Activated naive CD4-positive, alpha-beta T cell treated with anti-CD3 and anti-CD28 coated beads for 36 hours (primary cell): ENCODE results near the gene ISM1. TPM values are rescaled to one million over a fixed set of nuclear protein-coding genes. Genes with fewer than 3 reads are reported as not detected.

Experiments
- CTCF ChIA-PET: fragments of 350-600 bp; sonication (Branson Sonifier 250); formaldehyde crosslinking; loops from one replicate; lab custom pipeline; 2021; ENCODE audit warnings: antibody characterized with exemption; lab: Charles Lee
- DNase-seq: peaks from one replicate; pipeline ENCODE4 v3.0.0-alpha.2; 2020
- H3K27ac Mint-ChIP-seq: one replicate; pipeline ENCODE4 v1.8.0; 2021; ENCODE audit warnings: mild to moderate bottlenecking, mixed read lengths
- H3K27me3 Mint-ChIP-seq: one replicate; pipeline ENCODE4 v1.8.0; 2021; ENCODE audit warnings: low read depth, mixed read lengths
- H3K36me3 Mint-ChIP-seq: one replicate; pipeline ENCODE4 v1.8.0; 2021; ENCODE audit warnings: low read depth, mixed read lengths
- H3K4me1 Mint-ChIP-seq: one replicate; pipeline ENCODE4 v1.8.0; 2021; ENCODE audit warnings: low read depth, mixed read lengths
- H3K4me3 Mint-ChIP-seq: one replicate; pipeline ENCODE4 v1.8.0; 2021; ENCODE audit warnings: mild to moderate bottlenecking, moderate library complexity, mixed read lengths
- H3K9me3 Mint-ChIP-seq: one replicate; pipeline ENCODE4 v1.8.0; 2021; ENCODE audit warnings: mixed read lengths
- intact Hi-C: fragments of 100-400 bp; cut with micrococcal nuclease; formaldehyde crosslinking; loops from one replicate; pipeline ENCODE4 v1.15.1; 2023
- total RNA-seq, 2 experiments: library from RNA; stranded (reverse); gene quantifications; one replicate each; pipeline ENCODE4 v1.2.3, GENCODE V29; 2021

ISM1 gene
- total RNA-seq, 2 experiments from 2014 or later = 0.27 to 0.29 TPM

GRCh38 chr20:13290724-13291123 is 69.7 kb downstream of the ISM1 start:
- no peaks in the 10 kb centered on the region for H3K9me3 Mint-ChIP-seq
- H3K4me3 Mint-ChIP-seq = no peak overlapping the region
- DNase-seq = no peak
- CTCF ChIA-PET = interaction anchor here (1.5 kb wide), 1 partner anchor 12 kb away, joined by 3 read pairs; no protein-coding TSS in a partner anchor
- H3K27ac Mint-ChIP-seq = no peak overlapping the region
- H3K27me3 Mint-ChIP-seq = no peaks in the 10 kb centered on the region
- intact Hi-C loops = no loop called here
- H3K36me3 Mint-ChIP-seq = peaks cover 8% of the 10 kb centered on the region
- H3K4me1 Mint-ChIP-seq = no peaks in the 10 kb centered on the region

DNA sequence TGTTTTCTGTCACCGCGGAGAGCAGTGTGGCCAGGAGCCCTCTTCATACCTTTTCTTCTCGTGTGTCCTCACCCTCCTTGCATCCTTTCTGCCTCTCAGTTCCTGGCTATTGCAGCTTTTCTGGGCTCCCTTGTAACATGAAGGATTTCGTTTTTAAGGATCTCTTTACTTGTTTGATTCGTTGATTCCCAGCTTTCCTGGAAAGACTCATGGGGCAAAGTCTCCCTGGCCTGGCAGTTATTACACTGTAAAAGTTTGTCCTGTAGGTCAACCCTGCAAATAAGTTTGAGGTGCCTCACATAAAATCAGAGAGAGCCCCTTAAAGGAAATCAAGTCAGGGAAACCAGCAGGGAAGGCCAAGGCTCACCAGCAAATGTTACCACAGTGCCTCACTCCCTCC is 70.1 kb downstream of the ISM1 start:
- H3K9me3 Mint-ChIP-seq = no peaks in the 10 kb centered on the region
- intact Hi-C loops = no loop called here
- CTCF ChIA-PET = interaction anchor here (1.5 kb wide), 1 partner anchor 11 kb away, joined by 3 read pairs; no protein-coding TSS in a partner anchor

GRCh38 chr20:13292201-13292885 is 71.3 kb downstream of the ISM1 start:
- Mint-ChIP-seq H3K4me3 (no peak overlapping the region), H3K36me3 (peaks cover 8% of the 10 kb centered on the region), H3K27ac (no peak overlapping the region), H3K9me3 (no peaks in the 10 kb centered on the region), H3K4me1 (no peaks in the 10 kb centered on the region), H3K27me3 (no peaks in the 10 kb centered on the region)
- CTCF ChIA-PET = no interaction called here
- intact Hi-C loops = no loop called here
- DNase-seq = no peak

More for the DNA sequence above, 70.1 kb downstream of the ISM1 start:
- no peaks in the 10 kb centered on the region for H3K4me1 Mint-ChIP-seq
- H3K27ac Mint-ChIP-seq = no peak overlapping the region
- H3K4me3 Mint-ChIP-seq = no peak overlapping the region
- DNase-seq = no peak
- H3K36me3 Mint-ChIP-seq = peaks cover 8% of the 10 kb centered on the region
- H3K27me3 Mint-ChIP-seq = no peaks in the 10 kb centered on the region

GRCh38 chr20:13294522-13294921 is 73.4 kb downstream of the ISM1 start:
- CTCF ChIA-PET = interaction anchor here (1.3 kb wide), 1 partner anchor 8 kb away, joined by 5 read pairs; no protein-coding TSS in a partner anchor
- intact Hi-C loops = no loop called here
- Mint-ChIP-seq H3K27me3 (no peaks in the 10 kb centered on the region), H3K4me3 (no peak overlapping the region), H3K36me3 (peaks cover 7% of the 10 kb centered on the region), H3K4me1 (no peaks in the 10 kb centered on the region), H3K27ac (no peak overlapping the region), H3K9me3 (no peaks in the 10 kb centered on the region)
- DNase-seq = no peak

GRCh38 chr20:13295637-13296036 is 74.6 kb downstream of the ISM1 start:
- Mint-ChIP-seq H3K4me1 (no peaks in the 10 kb centered on the region), H3K4me3 (no peak overlapping the region), H3K36me3 (peaks cover 7% of the 10 kb centered on the region), H3K27ac (no peak overlapping the region), H3K9me3 (no peaks in the 10 kb centered on the region), H3K27me3 (no peaks in the 10 kb centered on the region)
- intact Hi-C loops = no loop called here
- CTCF ChIA-PET = no interaction called here
- no peak for DNase-seq

- DNase-seq = no peak
- peaks cover 7% of the 10 kb centered on the region for H3K36me3 Mint-ChIP-seq
- no peak overlapping the region for H3K27ac Mint-ChIP-seq
- no peak overlapping the region for H3K4me3 Mint-ChIP-seq
- H3K4me1 Mint-ChIP-seq = no peaks in the 10 kb centered on the region
- intact Hi-C loops = no loop called here
- H3K27me3 Mint-ChIP-seq = no peaks in the 10 kb centered on the region
- CTCF ChIA-PET = no interaction called here
- no peaks in the 10 kb centered on the region for H3K9me3 Mint-ChIP-seq
Observed at GRCh38 chr20:13296070-13296469, 75.0 kb downstream of the ISM1 start.

GRCh38 chr20:13297147-13297899 is 76.2 kb downstream of the ISM1 start:
- H3K9me3 Mint-ChIP-seq = no peaks in the 10 kb centered on the region
- H3K4me1 Mint-ChIP-seq = no peaks in the 10 kb centered on the region
- no peaks in the 10 kb centered on the region for H3K27me3 Mint-ChIP-seq
- H3K27ac Mint-ChIP-seq = no peak overlapping the region
- H3K36me3 Mint-ChIP-seq = peaks cover 6% of the 10 kb centered on the region
- no peak overlapping the region for H3K4me3 Mint-ChIP-seq
- CTCF ChIA-PET = no interaction called here
- intact Hi-C loops = no loop called here
- DNase-seq = no peak

DNA sequence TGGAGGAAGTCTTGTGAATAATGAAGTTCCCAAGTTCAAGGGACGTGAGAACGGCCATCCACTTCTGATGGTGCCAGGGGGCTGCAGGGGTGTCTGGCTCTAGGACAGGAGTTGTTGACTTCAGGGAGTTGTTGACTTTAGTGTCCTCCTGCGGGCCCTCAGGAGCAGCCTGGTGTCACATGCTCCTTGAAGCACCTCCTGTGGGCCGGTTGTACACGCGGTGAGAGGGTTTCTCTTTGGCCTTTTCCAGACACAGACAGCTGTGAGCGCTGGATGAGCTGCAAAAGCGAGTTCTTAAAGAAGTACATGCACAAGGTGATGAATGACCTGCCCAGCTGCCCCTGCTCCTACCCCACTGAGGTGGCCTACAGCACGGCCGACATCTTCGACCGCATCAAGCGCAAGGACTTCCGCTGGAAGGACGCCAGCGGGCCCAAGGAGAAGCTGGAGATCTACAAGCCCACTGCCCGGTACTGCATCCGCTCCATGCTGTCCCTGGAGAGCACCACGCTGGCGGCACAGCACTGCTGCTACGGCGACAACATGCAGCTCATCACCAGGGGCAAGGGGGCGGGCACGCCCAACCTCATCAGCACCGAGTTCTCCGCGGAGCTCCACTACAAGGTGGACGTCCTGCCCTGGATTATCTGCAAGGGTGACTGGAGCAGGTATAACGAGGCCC is 77.8 kb downstream of the ISM1 start:
- CTCF ChIA-PET = no interaction called here
- peaks cover 3% of the 10 kb centered on the region for H3K36me3 Mint-ChIP-seq
- H3K27ac Mint-ChIP-seq = no peak overlapping the region
- no peaks in the 10 kb centered on the region for H3K4me1 Mint-ChIP-seq
- DNase-seq = no peak
- intact Hi-C loops = no loop called here
- H3K9me3 Mint-ChIP-seq = no peaks in the 10 kb centered on the region
- H3K27me3 Mint-ChIP-seq = no peaks in the 10 kb centered on the region
- no peak overlapping the region for H3K4me3 Mint-ChIP-seq

DNA sequence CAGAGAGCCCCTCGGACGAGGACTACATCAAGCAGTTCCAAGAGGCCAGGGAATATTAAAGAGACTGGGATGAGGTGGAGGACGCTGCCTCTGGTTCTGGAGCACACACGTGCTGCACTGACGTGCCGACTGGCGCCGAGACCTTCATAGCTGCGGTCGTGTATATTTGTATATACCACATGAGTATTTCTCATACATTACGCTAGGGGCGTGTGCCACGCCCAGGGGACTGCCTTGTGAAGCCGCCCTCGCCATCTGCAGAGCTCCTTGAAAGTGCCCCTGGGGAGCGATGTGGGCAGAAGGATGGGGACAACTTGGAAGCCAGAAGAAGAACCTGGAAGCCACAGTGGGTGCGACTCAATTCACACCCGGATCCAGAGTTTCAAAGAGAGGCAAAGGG is 78.3 kb downstream of the ISM1 start:
- H3K4me1 Mint-ChIP-seq = no peaks in the 10 kb centered on the region
- no peak overlapping the region for H3K27ac Mint-ChIP-seq
- peaks cover 3% of the 10 kb centered on the region for H3K36me3 Mint-ChIP-seq
- CTCF ChIA-PET = no interaction called here
- no peak for DNase-seq
- H3K9me3 Mint-ChIP-seq = no peaks in the 10 kb centered on the region
- no peak overlapping the region for H3K4me3 Mint-ChIP-seq
- H3K27me3 Mint-ChIP-seq = no peaks in the 10 kb centered on the region
- intact Hi-C loops = no loop called here

DNA sequence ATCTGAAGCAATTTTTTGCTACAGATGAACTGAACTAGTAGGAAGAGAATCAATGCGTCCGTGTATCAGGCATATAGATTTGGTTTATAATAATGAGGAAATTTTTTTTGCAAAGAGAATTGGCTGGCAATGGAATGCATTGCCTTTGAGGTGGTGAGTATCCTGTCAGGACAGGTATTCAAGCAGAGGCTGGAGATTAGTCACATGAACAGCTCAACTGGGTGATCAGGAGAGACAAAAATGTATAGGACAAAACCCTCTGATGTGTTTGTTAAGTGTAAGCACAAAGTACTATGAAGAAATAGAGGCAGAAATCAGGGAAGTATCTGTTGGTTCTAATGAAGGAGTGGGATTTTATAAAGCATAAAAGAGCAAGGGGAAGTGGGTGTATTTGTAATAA is 80.5 kb downstream of the ISM1 start:
- no peaks in the 10 kb centered on the region for H3K9me3 Mint-ChIP-seq
- H3K4me3 Mint-ChIP-seq = no peak overlapping the region
- H3K27ac Mint-ChIP-seq = no peak overlapping the region
- CTCF ChIA-PET = interaction anchor here (0.6 to 4.0 kb wide), 16 partner anchors 11 to 376 kb away, joined by 3 to 45 read pairs (median 4); no protein-coding TSS in a partner anchor
- H3K4me1 Mint-ChIP-seq = no peaks in the 10 kb centered on the region
- intact Hi-C loops = no loop called here
- H3K27me3 Mint-ChIP-seq = no peaks in the 10 kb centered on the region
- DNase-seq = no peak
- H3K36me3 Mint-ChIP-seq = peaks cover 1% of the 10 kb centered on the region

- Mint-ChIP-seq H3K4me1 (no peaks in the 10 kb centered on the region), H3K27ac (no peak overlapping the region), H3K27me3 (no peaks in the 10 kb centered on the region), H3K4me3 (no peak overlapping the region), H3K36me3 (peaks cover 1% of the 10 kb centered on the region), H3K9me3 (no peaks in the 10 kb centered on the region)
- CTCF ChIA-PET = interaction anchor here (0.5 to 4.0 kb wide), 23 partner anchors 9 to 378 kb away, joined by 3 to 45 read pairs (median 4); no protein-coding TSS in a partner anchor
- DNase-seq = peak; percentile 67
- intact Hi-C loops = loop anchor here (1.0 kb wide), 3 partner anchors 184 to 378 kb away; no protein-coding TSS in a partner anchor
Observed at GRCh38 chr20:13302647-13303450, 81.8 kb downstream of the ISM1 start.
